ENCODE measurements around the gene SCLY. TPM values are rescaled to one million over a fixed set of nuclear protein-coding genes. Genes with fewer than 3 reads are reported as not detected.

The SCLY gene
- total RNA-seq, 6 experiments from 2014 or later: 24.4 to 54.2 (median 35.9) TPM

DNA sequence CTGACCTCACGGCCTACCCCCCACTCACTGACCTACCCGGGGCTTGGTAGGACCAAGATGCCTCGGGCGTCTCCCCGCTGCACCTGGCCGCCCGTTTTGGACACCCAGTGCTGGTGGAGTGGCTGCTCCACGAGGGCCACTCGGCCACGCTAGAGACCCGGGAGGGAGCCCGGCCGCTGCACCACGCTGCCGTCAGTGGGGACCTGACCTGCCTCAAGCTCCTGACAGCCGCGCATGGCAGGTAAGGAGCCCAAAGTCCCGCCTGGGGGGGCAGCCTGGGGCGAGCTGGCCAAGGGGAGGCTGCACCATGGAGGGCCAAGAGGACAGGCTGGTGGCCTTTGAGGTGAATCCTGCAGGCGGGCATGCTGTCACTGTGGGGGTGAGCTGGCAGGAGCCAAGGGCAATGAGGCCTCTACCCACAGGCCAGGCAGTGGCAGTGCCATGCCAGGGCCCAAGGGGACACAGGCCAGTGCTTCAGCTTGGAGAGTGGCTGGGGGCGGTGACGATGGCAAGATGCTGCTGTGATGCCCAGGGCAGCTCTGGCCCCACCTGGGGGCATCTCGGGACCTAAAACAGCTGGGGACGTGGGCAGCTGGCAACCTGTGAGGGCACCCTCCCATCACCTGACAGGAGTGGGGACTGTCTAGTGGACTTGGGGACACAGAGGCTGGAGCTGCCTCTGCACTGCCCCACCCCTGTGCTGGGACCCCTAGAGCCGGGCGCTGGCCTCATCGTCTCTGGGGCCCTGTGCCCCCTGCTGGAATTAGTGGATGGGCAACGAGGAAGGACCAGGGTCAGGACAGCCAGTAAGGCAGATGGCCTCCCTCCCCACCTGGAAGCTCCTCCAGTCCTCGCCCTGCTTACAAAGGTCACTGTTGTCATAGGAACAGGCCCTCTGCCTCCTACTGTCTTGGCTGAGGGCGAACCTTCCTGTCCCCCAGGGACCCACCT lies 41.4 kb downstream of the SCLY start:
- H3K36me3 ChIP-seq: no peaks in the 10 kb centered on the region
- TF ChIP-seq CTCF (IDR thresholded peaks at IDR 0.05): no peak
- TF ChIP-seq POLR2A (IDR thresholded peaks at IDR 0.05): no peak
- peaks cover 0 to 10% (median 3%) of the 10 kb centered on the region in 4 donors for H3K4me1 ChIP-seq
- intact Hi-C loops (cut with DNase I): no loop called here
- 82% methylated on average over 11 of the region's 30 CpGs for WGBS (ENCODE audit: insufficient coverage, low coverage, low lambda C conversion rate, missing lambda C conversion rate)
- H3K27ac ChIP-seq: no peak overlapping the region
- DNase-seq (peak in 2 of 3 donors; percentile 39 to 52), ATAC-seq (no peak)
- H3K4me3 ChIP-seq: no peak overlapping the region
- H3K27me3 ChIP-seq: no peaks in the 10 kb centered on the region
- no peaks in the 10 kb centered on the region for H3K9me3 ChIP-seq

GRCh38 chr2:238102865-238103264 lies 42.1 kb downstream of the SCLY start:
- H3K27me3 ChIP-seq: no peaks in the 10 kb centered on the region
- TF ChIP-seq POLR2A (IDR thresholded peaks at IDR 0.05): no peak
- no peak for TF ChIP-seq CTCF (IDR thresholded peaks at IDR 0.05)
- H3K27ac ChIP-seq: no peak overlapping the region
- DNase-seq (no peak), ATAC-seq (no peak)
- WGBS (ENCODE audit: insufficient coverage, low coverage, low lambda C conversion rate, missing lambda C conversion rate): 90% methylated on average over 6 of the region's 10 CpGs
- H3K4me3 ChIP-seq: no peak overlapping the region
- H3K9me3 ChIP-seq: no peaks in the 10 kb centered on the region
- no peaks in the 10 kb centered on the region for H3K36me3 ChIP-seq
- H3K4me1 ChIP-seq: peaks cover 0 to 13% (median 3%) of the 10 kb centered on the region in 4 donors
- intact Hi-C loops (cut with DNase I): no loop called here

DNA sequence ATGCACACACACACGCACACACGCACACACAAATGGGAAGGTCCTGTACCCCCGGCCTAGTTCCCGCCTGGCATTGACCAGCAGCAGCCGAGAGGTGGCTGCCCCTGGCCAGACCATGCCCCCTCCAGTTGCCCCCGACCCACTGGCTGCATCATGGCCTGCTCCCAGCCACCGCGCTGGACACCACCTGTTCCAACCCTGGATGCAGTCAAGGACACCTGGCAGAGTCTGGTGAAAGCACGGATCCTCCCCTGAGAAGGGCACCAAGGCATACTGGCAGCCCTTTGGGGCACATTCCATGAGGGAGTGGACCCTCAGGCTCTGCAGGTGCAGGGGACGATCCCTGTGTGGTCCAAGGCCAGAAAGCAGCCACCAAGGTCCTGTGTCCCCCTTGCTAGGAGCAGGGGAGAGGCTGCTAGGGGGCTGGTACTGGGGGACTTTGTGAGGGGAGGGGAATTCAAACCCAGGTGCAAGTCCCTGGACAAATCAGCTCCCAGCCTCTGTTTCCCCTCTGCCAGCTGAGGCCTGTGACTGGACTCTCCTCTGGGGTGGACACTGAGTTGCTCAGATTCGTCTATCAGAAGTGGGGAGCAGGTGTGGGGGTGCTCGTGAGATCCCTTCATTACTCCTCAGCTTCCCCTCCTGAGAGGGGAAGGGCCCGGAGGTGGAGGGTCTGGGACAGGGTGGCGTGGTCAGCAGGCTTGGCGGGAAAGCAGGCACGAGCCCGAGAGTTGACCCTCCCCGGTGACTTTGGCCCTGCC lies 42.8 kb downstream of the SCLY start:
- Histone ChIP-seq H3K36me3 (no peaks in the 10 kb centered on the region), H3K4me3 (no peak overlapping the region), H3K27me3 (no peaks in the 10 kb centered on the region), H3K9me3 (no peaks in the 10 kb centered on the region), H3K4me1 (peaks cover 0 to 12% (median 3%) of the 10 kb centered on the region in 4 donors), H3K27ac (no peak overlapping the region)
- TF ChIP-seq CTCF (IDR thresholded peaks at IDR 0.05): no peak
- no peak for TF ChIP-seq POLR2A (IDR thresholded peaks at IDR 0.05)
- WGBS (ENCODE audit: insufficient coverage, low coverage, low lambda C conversion rate, missing lambda C conversion rate): 20% methylated on average over 1 of the region's 18 CpGs
- ATAC-seq: no peak
- intact Hi-C loops (cut with DNase I): no loop called here
- peak in 2 of 3 donors; percentile 3 to 40 for DNase-seq

DNA sequence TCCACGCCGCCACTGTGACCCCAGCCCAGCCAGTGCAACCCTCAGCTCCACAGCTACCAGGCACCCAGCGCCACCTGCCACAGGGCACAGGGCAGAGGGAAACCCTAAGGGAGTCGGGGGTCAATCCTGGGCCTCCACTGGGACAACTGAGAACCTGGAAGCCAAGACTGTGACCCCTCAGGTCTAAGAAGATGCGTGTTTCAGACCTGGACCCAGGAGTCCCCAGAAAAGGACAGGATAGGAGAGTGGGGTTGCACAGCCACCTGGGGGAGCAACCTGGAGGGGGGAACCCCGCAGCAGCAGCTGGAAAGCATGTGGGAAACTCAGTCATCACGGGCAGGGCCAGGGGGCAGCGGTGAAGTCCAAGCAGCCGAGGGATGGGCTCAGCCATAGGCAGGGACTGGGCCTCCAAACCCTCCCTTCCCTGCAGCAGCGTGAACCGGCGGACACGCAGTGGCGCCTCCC lies 43.5 kb downstream of the SCLY start:
- peaks cover 0 to 7% (median 3%) of the 10 kb centered on the region in 4 donors for H3K4me1 ChIP-seq
- H3K4me3 ChIP-seq: no peak overlapping the region
- H3K9me3 ChIP-seq: no peaks in the 10 kb centered on the region
- ATAC-seq (no peak), DNase-seq (peak in 1 of 3 donors; percentile 38)
- 90% methylated on average over 2 of the region's 14 CpGs for WGBS (ENCODE audit: insufficient coverage, low coverage, low lambda C conversion rate, missing lambda C conversion rate)
- TF ChIP-seq POLR2A (IDR thresholded peaks at IDR 0.05) (no peak), CTCF (IDR thresholded peaks at IDR 0.05) (no peak)
- H3K27ac ChIP-seq: no peak overlapping the region
- H3K36me3 ChIP-seq: no peaks in the 10 kb centered on the region
- intact Hi-C loops (cut with DNase I): no loop called here
- H3K27me3 ChIP-seq: no peaks in the 10 kb centered on the region
